HG03097 (cell line): Measurements from ENCODE around the gene NARF.
A peak's percentile ranks its signal among the peaks of the same experiment; 100 is the strongest.
"Not testable (repeated sequence)": the region's sequence is repeated elsewhere in the genome, so short reads cannot be mapped to it uniquely, and the experiment has no call there.

Experiments used
- ATAC-seq: cut with Tn5 transposase; IDR thresholded peaks from one replicate; pipeline ENCODE4 v1.9.1; 2021; ENCODE audit not compliant: unreplicated experiment, low FRiP score

The NARF gene

GRCh38 chr17:82495844-82496528 lies 37.4 kb downstream of the NARF start:
- no peak for ATAC-seq

GRCh38 chr17:82496529-82497434 lies 38.2 kb downstream of the NARF start:
- peak; percentile 44 for ATAC-seq

- no peak for ATAC-seq
Observed at GRCh38 chr17:82497483-82498405, 39.2 kb downstream of the NARF start.

- ATAC-seq = no peak
Observed at GRCh38 chr17:82502207-82502606, 43.7 kb downstream of the NARF start.

- ATAC-seq = no peak
Observed at GRCh38 chr17:82503094-82503727, 44.7 kb downstream of the NARF start.

- ATAC-seq = no peak
Observed at GRCh38 chr17:82503728-82504308, 45.3 kb downstream of the NARF start.

- no peak for ATAC-seq
Observed at GRCh38 chr17:82505296-82505695, 46.8 kb downstream of the NARF start.

GRCh38 chr17:82506402-82506801 lies 47.9 kb downstream of the NARF start:
- peak; percentile 65 for ATAC-seq

GRCh38 chr17:82507631-82508175 lies 49.2 kb downstream of the NARF start:
- ATAC-seq = no peak

GRCh38 chr17:82511642-82512041 lies 53.1 kb downstream of the NARF start:
- ATAC-seq = not testable (repeated sequence)

- not testable (repeated sequence) for ATAC-seq
Observed at GRCh38 chr17:82513864-82514263, 55.3 kb downstream of the NARF start.

- ATAC-seq = no peak
Observed at GRCh38 chr17:82517230-82517865, 58.8 kb downstream of the NARF start.

- ATAC-seq = peak; percentile 87
Observed at GRCh38 chr17:82518826-82519810, 60.6 kb downstream of the NARF start, which contains the start of gene FOXK2. FOXK2 (plus strand) TSS chr17:82519732; CDS start chr17:82519889, 157 bp downstream.

GRCh38 chr17:82519971-82520903 lies 61.7 kb downstream of the NARF start:
- ATAC-seq = peak; percentile 23

- no peak for ATAC-seq
Observed at GRCh38 chr17:82524540-82524939, 66.0 kb downstream of the NARF start.

GRCh38 chr17:82525712-82526111 lies 67.2 kb downstream of the NARF start:
- no peak for ATAC-seq

GRCh38 chr17:82527898-82528297 lies 69.4 kb downstream of the NARF start:
- no peak for ATAC-seq
